SU-DHL-6 (cell line): ENCODE results near the gene FRRS1L.

Experiments used
- CTCF ChIP-seq: fragments of 200-600 bp; sonication (generic); IDR thresholded peaks from one replicate; pipeline ENCODE4 v1.5.1; 2017; ENCODE audit warnings: antibody characterized with exemption, mild to moderate bottlenecking, low read length, moderate library complexity; ENCODE audit not compliant: insufficient read depth, poor library complexity, severe bottlenecking
- EZH2phosphoT487 ChIP-seq: fragments of 200-600 bp; sonication (generic), shearing (Covaris generic); conservative IDR thresholded peaks from 2 replicates; pipeline ENCODE4 v1.6.1; 2018; ENCODE audit warnings: mild to moderate bottlenecking, antibody characterized with exemption, low read length, moderate library complexity, mixed read lengths

GRCh38 chr9:109171926-109172325, 4.9 kb upstream of the FRRS1L start:
- TF ChIP-seq CTCF = no peak
- TF ChIP-seq EZH2phosphoT487 = no peak
